Epithelial cell of esophagus (primary cell): ENCODE results near the gene JAZF1.
"Not testable (repeated sequence)": the region's sequence is repeated elsewhere in the genome, so short reads cannot be mapped to it uniquely, and the experiment has no call there.

Experiments used
- DNase-seq: peaks from one replicate; pipeline ENCODE4 v3.0.0; 2010; ENCODE audit warnings: low read depth
- H3K4me3 ChIP-seq: 2 replicates; pipeline ENCODE4 v1.5.1; 2011; ENCODE audit warnings: mild to moderate bottlenecking, low read length, control low read depth
- CTCF ChIP-seq: IDR thresholded peaks from 2 replicates; pipeline ENCODE4 v1.5.1; 2011; ENCODE audit warnings: low read depth, mild to moderate bottlenecking, low read length, control low read depth, inconsistent platforms; ENCODE audit not compliant: insufficient read depth; ENCODE audit errors: missing control alignments

Gene JAZF1

DNA sequence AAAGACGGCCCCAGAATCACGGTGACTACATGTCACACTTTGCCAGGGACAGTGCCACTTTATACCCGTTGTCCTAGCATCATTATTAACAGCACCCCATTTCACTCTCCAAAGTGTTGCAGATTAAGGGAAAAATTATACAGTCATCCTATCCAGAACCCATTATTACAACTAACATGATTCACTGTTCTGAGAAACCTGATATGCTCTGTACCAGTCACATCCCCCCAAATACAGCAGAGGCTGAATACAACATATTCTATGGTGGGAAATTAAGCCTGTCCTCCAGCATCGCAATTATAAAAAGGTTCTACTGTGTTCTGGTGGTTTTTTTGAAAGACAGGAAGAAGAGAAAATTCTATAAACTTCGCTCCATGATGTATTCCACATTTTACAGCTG, 162.1 kb downstream of the JAZF1 start:
- no peak for DNase-seq
- TF ChIP-seq CTCF, result no peak
- H3K4me3 ChIP-seq, result no peak overlapping the region

GRCh38 chr7:28018020-28018419, 162.6 kb downstream of the JAZF1 start:
- no peak for TF ChIP-seq CTCF
- no peak for DNase-seq
- no peak overlapping the region for H3K4me3 ChIP-seq

DNA sequence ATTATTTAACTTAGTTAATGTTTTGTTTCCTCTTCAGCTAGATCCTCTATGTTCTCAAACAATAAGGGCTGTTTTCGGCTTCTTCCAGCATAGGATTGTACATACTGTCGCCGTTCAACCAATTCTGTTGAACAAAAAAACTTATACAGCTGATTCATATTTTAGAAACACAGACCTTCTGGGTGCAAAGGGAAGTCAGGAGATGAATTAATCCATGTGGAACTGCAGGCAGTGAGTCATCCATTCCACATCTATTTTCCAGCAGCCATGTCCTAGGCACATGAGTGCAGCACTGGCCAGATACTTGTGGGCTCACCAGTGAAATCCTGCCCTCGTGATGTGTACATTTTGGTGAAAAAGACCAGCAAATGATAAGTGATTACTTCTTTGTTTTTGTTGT, 163.2 kb downstream of the JAZF1 start:
- DNase-seq, result peak; percentile 40
- TF ChIP-seq CTCF, result no peak
- no peak overlapping the region for H3K4me3 ChIP-seq

DNA sequence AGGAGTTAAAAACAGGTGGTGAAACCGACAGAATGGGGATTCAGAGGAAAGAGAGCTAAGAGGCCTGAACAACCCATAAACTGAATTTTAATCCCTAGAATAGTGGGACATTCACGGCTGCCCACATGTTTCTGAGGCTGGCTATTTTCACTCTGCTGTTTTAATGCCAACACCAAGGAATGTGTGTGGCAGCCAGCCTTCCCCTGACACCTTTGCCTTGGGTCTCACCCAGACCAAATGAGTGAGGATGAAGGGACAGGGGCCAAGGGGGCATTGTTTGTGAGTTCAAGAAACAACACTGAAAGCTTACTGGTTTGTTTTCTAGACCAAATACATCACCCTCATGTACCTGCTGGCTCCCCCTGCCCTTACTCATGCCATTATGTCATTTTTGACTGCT, 164.3 kb downstream of the JAZF1 start:
- no peak overlapping the region for H3K4me3 ChIP-seq
- no peak for DNase-seq
- no peak for TF ChIP-seq CTCF

- H3K4me3 ChIP-seq, result no peak overlapping the region
- TF ChIP-seq CTCF, result no peak
- no peak for DNase-seq
Measured at GRCh38 chr7:28015169-28015568, 165.4 kb downstream of the JAZF1 start.

- H3K4me3 ChIP-seq, DNase-seq: not testable (repeated sequence)
Measured at GRCh38 chr7:28014340-28014739, 166.3 kb downstream of the JAZF1 start.

DNA sequence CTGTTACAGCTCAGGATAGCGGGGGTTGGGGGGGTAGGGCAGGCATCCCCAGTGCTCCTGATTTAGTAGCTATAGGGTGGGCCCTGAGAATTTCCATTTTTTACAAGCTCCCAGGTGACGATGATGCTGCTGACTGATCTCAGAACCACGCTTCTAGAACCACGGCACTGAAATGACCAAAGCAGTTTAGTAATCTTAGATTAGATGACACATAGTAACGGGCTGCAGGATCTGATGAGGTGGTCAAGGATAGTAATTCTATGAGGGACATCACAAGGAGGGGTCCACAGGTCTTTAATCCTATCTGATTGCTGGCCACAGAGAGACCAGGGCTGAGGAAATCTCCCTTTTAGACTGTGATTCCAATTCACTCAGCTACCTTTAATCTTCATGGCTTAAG, 167.2 kb downstream of the JAZF1 start:
- DNase-seq, result no peak
- TF ChIP-seq CTCF, result no peak
- H3K4me3 ChIP-seq, result no peak overlapping the region

GRCh38 chr7:28013019-28013418, 167.6 kb downstream of the JAZF1 start:
- no peak for TF ChIP-seq CTCF
- no peak overlapping the region for H3K4me3 ChIP-seq
- no peak for DNase-seq
